ENCODE measurements around the gene APOC3.

Gene APOC3

DNA sequence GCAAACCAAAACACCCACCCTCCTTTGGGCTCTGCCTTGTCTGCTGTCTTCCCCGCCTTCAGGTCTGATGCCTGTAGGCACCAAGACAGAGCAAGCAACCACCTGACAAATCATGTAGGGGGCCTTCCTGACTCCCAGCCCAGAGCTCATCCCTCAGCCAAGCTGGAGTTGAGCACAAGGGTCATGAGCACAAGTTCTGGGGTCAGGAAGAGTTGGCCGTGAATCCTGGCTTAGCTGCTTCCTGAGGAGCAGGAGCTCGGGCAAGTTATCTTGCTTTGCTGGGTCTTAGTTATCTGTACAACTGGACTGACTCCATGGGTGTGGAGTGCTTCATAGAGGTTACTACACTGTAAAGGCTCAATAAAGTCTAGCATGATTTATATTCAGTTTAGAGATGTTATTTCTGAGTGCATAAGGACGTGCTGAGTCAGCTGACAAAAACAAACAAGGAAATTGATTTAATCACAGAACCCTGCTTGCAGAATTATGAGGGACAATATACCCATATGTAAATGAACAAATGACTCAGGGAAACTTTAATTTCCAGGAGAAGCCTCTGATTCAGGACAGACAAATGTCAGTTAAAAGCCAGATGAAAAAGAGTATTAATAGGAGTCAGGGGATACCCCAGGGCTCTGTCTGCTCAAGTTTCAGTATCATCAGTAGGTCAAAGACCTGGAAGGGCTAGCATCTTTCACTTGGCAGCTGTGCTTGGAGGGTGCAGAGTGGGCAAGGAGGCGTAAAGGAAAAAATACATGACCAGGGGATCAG is 22.7 kb downstream of the APOC3 start:
- no peak for DNase-seq

DNA sequence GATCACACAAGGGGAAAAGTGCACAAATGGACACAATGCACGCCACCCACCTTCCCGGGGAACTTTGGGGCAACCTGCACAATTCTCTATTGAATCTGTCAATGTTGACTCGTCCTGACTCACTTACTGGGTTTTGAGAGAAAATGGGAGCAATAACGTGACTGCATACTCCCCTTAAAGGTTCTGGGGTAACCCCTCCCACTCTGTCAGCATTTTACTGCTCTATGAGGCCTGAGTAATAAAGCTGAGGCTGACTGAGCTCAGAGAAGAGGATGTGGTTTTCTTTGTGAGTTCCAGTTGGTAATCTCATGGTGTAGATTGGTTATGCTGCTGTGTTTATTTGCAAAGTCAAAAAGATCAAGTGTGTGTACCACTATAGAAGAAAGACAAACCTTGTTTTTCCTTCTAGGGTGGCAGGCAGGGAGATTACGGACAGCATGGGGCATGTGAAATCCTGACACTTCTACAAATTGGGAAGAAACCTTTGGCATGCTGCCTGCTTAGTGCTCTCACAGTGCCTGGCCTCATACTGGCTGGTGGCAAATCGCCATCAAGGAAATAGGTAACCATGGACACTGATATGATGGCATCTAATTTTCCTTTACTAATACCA is 23.9 kb downstream of the APOC3 start:
- no peak for DNase-seq

- no peak for DNase-seq
Measured at GRCh38 chr11:116855413-116855812, 25.7 kb downstream of the APOC3 start.

GRCh38 chr11:116856423-116856822 is 26.7 kb downstream of the APOC3 start:
- peak; percentile 17 for DNase-seq

DNA sequence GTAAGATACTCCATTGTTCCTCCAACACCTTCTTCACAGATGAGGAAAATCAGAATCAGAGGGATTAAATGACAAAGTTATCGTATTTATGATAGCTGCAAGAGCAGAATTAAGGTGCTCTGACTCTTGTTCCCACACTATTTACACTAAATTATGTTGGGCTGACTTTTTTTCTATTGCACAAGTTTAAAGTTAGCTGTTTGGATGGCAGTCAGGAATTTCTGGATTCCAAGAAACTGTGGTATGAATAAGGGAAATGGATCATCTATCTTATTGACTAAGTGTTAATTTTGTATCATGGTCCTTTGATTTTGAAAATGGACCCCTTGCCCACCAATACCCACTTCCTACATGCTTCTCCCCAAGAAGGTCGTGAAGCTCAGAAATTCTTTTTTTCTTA is 27.6 kb downstream of the APOC3 start:
- DNase-seq, result no peak

DNA sequence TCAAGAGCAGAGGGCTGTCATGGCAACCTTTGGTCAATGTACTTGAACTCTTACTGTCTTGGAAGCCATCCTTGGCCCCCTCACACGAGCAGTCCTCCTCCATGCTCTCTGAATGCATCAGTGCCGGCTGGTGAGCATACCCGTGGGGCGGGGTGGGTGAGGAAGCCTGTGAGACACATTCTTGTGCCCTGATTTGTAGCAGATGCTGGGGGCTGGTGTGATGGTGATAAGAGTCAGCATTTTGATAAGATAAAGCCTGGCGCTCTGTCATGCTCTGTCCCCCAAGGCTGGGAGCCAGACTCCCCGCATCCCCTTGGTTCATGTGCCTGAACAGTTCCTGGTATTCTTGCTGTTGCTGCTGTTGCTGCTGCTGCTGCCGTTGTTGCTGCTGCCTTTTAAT is 28.2 kb downstream of the APOC3 start:
- DNase-seq, result no peak

- no peak for DNase-seq
Measured at GRCh38 chr11:116859175-116859574, 29.5 kb downstream of the APOC3 start.

- DNase-seq, result no peak
Measured at GRCh38 chr11:116860303-116860702, 30.6 kb downstream of the APOC3 start.

DNA sequence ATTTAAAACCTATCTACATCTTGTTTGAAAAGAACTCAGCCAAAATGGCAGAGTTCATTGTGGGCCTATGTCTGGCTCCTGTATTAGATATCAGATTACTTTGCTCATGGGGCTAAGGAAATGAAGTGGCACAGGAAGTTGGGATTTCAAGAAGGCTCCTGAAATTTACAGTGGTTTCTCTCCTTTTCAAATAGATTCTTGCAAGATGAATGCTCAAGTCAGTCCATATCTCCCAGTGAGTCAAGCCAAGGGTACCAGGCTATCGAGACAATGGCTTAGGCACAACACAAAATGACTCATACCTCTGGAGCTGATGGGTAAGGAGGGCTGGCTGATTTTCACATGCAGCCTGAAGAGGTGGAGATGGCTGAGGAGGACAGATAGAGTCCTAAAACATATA is 31.8 kb downstream of the APOC3 start:
- no peak for DNase-seq

- peak; percentile 53 for DNase-seq
Measured at GRCh38 chr11:116862185-116862584, 32.5 kb downstream of the APOC3 start.

DNA sequence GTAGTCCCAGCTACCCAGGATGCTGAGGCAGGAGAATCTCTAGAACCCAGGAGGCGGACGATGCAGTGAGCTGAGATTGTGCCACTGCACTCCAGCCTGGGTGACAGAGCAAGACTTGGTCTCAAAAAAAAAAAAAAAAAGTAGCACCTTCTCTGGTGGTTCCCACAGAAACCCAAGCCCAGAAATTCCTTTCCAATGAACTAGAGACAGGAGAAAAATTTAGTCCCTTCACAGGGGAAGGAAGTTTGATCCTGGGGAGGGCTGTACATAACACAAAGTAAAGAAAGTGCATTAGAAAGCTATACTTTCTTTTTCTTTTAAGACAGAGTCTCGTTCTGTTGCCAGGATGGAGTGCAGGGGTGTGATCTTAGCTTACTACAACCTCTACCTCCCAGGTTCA is 33.2 kb downstream of the APOC3 start:
- no peak for DNase-seq

GRCh38 chr11:116864531-116864930 is 34.8 kb downstream of the APOC3 start:
- DNase-seq, result no peak

DNA sequence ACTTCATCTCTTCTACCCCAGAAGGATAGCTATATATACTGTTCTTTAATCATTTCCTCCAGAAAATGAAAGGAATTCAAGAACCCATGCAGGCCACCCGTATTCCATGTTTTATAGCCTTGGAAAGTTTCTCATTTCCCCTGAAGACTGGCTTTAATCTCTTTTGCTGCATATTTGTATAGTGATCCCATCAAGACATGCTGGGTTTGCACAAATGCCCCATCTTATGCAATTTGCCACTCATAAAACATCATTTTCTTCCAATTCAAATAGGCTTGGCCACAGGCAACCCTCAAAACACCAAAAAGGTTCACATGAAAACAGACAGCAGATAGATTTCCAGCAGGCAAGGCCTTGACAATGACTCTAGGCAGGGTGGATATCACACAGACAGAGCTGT is 36.0 kb downstream of the APOC3 start:
- DNase-seq, result no peak

- DNase-seq, result no peak
Measured at GRCh38 chr11:116866804-116867455, 37.2 kb downstream of the APOC3 start.

- no peak for DNase-seq
Measured at GRCh38 chr11:116867619-116868018, 37.9 kb downstream of the APOC3 start.

GRCh38 chr11:116868066-116868465 is 38.4 kb downstream of the APOC3 start:
- DNase-seq, result no peak

DNA sequence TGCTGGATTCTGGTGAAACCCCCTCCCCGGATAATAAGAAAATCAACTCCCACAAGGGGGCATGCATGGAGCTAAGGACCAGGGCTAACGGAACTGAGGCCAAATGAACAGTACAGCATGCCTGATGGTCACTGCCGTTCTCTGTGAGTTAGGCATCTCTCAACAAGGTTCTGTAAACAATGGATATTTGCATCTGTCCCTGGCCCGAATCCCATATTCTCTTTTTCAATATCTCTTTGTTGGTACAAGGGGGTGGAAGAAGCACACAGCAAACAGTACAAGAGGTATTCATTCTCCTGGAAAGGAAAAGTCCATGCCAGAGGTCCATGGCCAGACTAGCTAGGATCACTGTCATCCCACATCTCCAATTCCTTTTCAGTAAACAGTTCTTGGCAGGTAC is 39.9 kb downstream of the APOC3 start:
- no peak for DNase-seq

- DNase-seq, result no peak
Measured at GRCh38 chr11:116870054-116870453, 40.3 kb downstream of the APOC3 start.

GRCh38 chr11:116871248-116871647 is 41.5 kb downstream of the APOC3 start:
- DNase-seq, result no peak

GRCh38 chr11:116873381-116873780 is 43.7 kb downstream of the APOC3 start:
- DNase-seq, result no peak

DNA sequence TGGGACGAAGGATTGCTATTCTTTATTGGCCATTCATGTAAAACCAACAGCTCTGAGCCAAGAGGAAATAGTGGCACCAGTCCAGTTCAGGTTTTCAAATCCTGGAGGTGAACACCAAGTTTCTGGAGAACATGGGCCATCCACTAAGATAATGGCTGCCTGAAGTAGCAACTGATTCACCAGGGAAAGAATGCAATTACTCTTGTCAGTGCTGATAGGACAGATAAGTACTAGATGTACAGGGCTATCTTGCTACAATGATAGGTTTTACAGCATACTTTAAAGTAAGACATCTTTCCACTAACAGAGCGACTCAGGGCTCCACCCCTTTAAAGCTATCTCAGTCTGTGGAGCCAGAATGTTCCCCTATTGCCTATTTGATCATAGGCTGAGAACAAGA is 44.5 kb downstream of the APOC3 start:
- DNase-seq, result no peak

DNA sequence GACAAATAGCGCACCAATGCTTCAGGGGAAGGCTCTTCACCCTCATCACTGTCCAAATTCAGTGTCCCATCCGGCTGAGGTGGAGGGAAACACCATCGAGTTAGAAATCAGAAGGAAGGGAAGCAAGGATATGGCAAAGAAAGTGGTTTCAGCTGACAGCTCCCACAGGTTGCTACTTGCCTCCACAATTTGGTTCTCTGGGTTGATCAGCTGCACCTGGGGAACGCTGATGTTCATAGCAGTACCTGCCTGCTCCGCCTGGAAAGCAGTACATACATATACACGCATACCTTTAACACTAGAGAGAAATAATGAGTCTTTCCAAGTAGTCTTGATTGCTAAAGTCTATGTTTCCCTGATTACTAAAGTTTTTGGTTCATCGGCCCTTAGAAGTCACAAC is 45.5 kb downstream of the APOC3 start:
- no peak for DNase-seq

DNA sequence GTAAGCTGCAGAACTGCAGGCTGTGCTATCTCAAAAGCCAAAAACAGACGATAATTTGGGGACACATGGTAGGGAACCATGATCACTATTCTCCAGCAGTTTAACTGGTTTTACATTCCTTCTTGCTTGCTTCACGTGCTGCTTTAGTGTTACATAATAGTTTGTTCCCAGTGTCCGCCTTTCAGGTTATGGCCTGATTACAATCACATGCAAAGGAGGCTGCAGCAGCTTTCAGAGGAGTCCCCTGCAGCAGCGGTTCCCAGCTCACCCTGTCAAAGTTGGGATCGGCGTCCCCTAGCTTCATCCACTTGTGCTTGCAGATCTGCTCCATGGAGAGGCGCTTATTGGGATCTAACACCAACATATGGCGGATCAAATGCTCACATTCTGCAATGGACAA is 46.9 kb downstream of the APOC3 start:
- DNase-seq, result no peak
